Tibial nerve (tissue), 4 donors: ENCODE data around the gene LRFN5. TPM values are rescaled to one million over a fixed set of nuclear protein-coding genes. Genes with fewer than 3 reads are reported as not detected.

Source experiments
- DNase-seq, 2 donors: peaks; one replicate each; pipeline ENCODE4 v3.0.0-alpha.2; 2019; ENCODE audit warnings: low spot score in 2 of 2
- H3K27ac ChIP-seq, 4 donors: fragments of 200-600 bp; sonication (generic) in 3 of 4; one replicate each; pipeline ENCODE4 v1.5.1; 2017 to 2019; ENCODE audit warnings: mild to moderate bottlenecking in 1 of 4
- H3K27me3 ChIP-seq, 2 donors: fragments of 200-600 bp; sonication (generic) in 1 of 2; one replicate each; pipeline versions ENCODE4 v1.5.1 to v1.6.0; 2017 to 2019
- H3K36me3 ChIP-seq, 3 donors: fragments of 200-600 bp; sonication (generic); one replicate each; pipeline ENCODE4 v1.5.1; 2018 to 2019
- H3K4me1 ChIP-seq, 4 donors: fragments of 200-600 bp; sonication (generic) in 3 of 4; one replicate each; pipeline ENCODE4 v1.5.1; 2017 to 2019
- H3K4me3 ChIP-seq, 4 donors: fragments of 200-600 bp; sonication (generic) in 3 of 4; one replicate each; pipeline ENCODE4 v1.5.1; 2017 to 2019; ENCODE audit warnings: mild to moderate bottlenecking in 1 of 4, moderate library complexity in 1 of 4
- H3K9me3 ChIP-seq, 4 donors: fragments of 200-600 bp; sonication (generic) in 3 of 4; one replicate each; pipeline ENCODE4 v1.5.1; 2017 to 2019
- CTCF ChIP-seq, 5 experiments: fragments of 200-600 bp in 3 of 5; fragments of 450-650 bp in 2 of 5; sonication (generic) in 3 of 5; IDR thresholded peaks; one replicate each; pipeline ENCODE4 v1.5.1; 2016 to 2019; ENCODE audit warnings: antibody characterized with exemption in 5 of 5, mild to moderate bottlenecking in 3 of 5, moderate library complexity in 2 of 5
- EP300 ChIP-seq, 2 donors: sonication (generic); formaldehyde crosslinking; IDR thresholded peaks; one replicate each; pipeline ENCODE4 v1.6.1; 2017; ENCODE audit warnings: antibody characterized with exemption in 2 of 2, mild to moderate bottlenecking in 1 of 2
- POLR2A ChIP-seq, 2 donors: fragments of 450-650 bp; IDR thresholded peaks; one replicate each; pipeline ENCODE4 v1.6.1; 2017; ENCODE audit warnings: antibody characterized with exemption in 2 of 2, mild to moderate bottlenecking in 2 of 2, moderate library complexity in 2 of 2
- WGBS, 2 donors: methylation state at CpG; one replicate each; pipeline ENCODE4 v1.1.5; 2018; 5-methylcytosine and 5-hydroxymethylcytosine counted together
- total RNA-seq, 4 donors: library from RNA; depleted of rRNA; stranded (reverse); fragments of >200 nt; gene quantifications; one replicate each; pipeline ENCODE4 v1.1.0, GENCODE V29; 2016

The LRFN5 gene
- total RNA-seq, 4 donors from 2014 or later: 8.0 to 72.6 (median 10.7) TPM

- H3K27ac ChIP-seq: no peak overlapping the region
- H3K4me1 ChIP-seq: no peaks in the 10 kb centered on the region
- WGBS, 2 donors: 81 to 93% methylated on average over 2 of the region's 2 CpGs
- TF ChIP-seq EP300 (IDR thresholded peaks at IDR 0.05): no peak
- no peaks in the 10 kb centered on the region for H3K36me3 ChIP-seq
- H3K27me3 ChIP-seq: no peaks in the 10 kb centered on the region
- H3K9me3 ChIP-seq: no peaks in the 10 kb centered on the region
- no peak overlapping the region for H3K4me3 ChIP-seq
- DNase-seq: no peak
Measured at GRCh38 chr14:41783403-41783802, 176.7 kb downstream of the LRFN5 start.

- WGBS, 2 donors: 81 to 93% methylated on average over 6 of the region's 6 CpGs
- Histone ChIP-seq H3K9me3 (no peaks in the 10 kb centered on the region), H3K4me3 (no peak overlapping the region), H3K27me3 (no peaks in the 10 kb centered on the region), H3K36me3 (no peaks in the 10 kb centered on the region), H3K4me1 (no peaks in the 10 kb centered on the region), H3K27ac (no peak overlapping the region)
- TF ChIP-seq POLR2A (IDR thresholded peaks at IDR 0.05) (no peak), CTCF (IDR thresholded peaks at IDR 0.05) (no peak)
- DNase-seq: no peak
Measured at GRCh38 chr14:41785696-41786095, 179.0 kb downstream of the LRFN5 start.

- Histone ChIP-seq H3K9me3 (no peaks in the 10 kb centered on the region), H3K4me3 (no peak overlapping the region), H3K27me3 (no peaks in the 10 kb centered on the region), H3K36me3 (no peaks in the 10 kb centered on the region), H3K4me1 (no peaks in the 10 kb centered on the region), H3K27ac (no peak overlapping the region)
- no peak for DNase-seq
- WGBS, 2 donors: 91 to 96% methylated on average over 1 of the region's 1 CpG
- no peak for TF ChIP-seq POLR2A (IDR thresholded peaks at IDR 0.05)
- TF ChIP-seq CTCF (IDR thresholded peaks at IDR 0.05): no peak
- no peak for TF ChIP-seq EP300 (IDR thresholded peaks at IDR 0.05)
Measured at GRCh38 chr14:41799817-41800216, 193.1 kb downstream of the LRFN5 start.

- no peak overlapping the region for H3K4me3 ChIP-seq
- DNase-seq: no peak
- no peaks in the 10 kb centered on the region for H3K9me3 ChIP-seq
- no peak for TF ChIP-seq CTCF (IDR thresholded peaks at IDR 0.05)
- TF ChIP-seq EP300 (IDR thresholded peaks at IDR 0.05): no peak
- TF ChIP-seq POLR2A (IDR thresholded peaks at IDR 0.05): no peak
- no peaks in the 10 kb centered on the region for H3K27me3 ChIP-seq
- H3K4me1 ChIP-seq: no peaks in the 10 kb centered on the region
- 84 to 94% methylated on average over 5 of the region's 5 CpGs for WGBS, 2 donors
- H3K27ac ChIP-seq: no peak overlapping the region
- no peaks in the 10 kb centered on the region for H3K36me3 ChIP-seq
Measured at GRCh38 chr14:41805633-41806032, 199.0 kb downstream of the LRFN5 start.

GRCh38 chr14:41806366-41806975 is 199.8 kb downstream of the LRFN5 start:
- WGBS, 2 donors: 72 to 76% methylated on average over 5 of the region's 5 CpGs
- Histone ChIP-seq H3K4me1 (no peaks in the 10 kb centered on the region), H3K36me3 (no peaks in the 10 kb centered on the region), H3K9me3 (no peaks in the 10 kb centered on the region), H3K27me3 (no peaks in the 10 kb centered on the region), H3K4me3 (no peak overlapping the region), H3K27ac (no peak overlapping the region)
- DNase-seq: no peak
- TF ChIP-seq POLR2A (IDR thresholded peaks at IDR 0.05) (no peak), EP300 (IDR thresholded peaks at IDR 0.05) (no peak)

GRCh38 chr14:41810362-41810761 is 203.7 kb downstream of the LRFN5 start:
- TF ChIP-seq POLR2A (IDR thresholded peaks at IDR 0.05) (no peak), EP300 (IDR thresholded peaks at IDR 0.05) (no peak), CTCF (IDR thresholded peaks at IDR 0.05) (no peak)
- no peaks in the 10 kb centered on the region for H3K36me3 ChIP-seq
- no peak for DNase-seq
- WGBS, 2 donors: 97 to 98% methylated on average over 1 of the region's 1 CpG
- H3K4me3 ChIP-seq: no peak overlapping the region
- H3K4me1 ChIP-seq: no peaks in the 10 kb centered on the region
- H3K27ac ChIP-seq: no peak overlapping the region
- H3K9me3 ChIP-seq: no peaks in the 10 kb centered on the region
- no peaks in the 10 kb centered on the region for H3K27me3 ChIP-seq
